ENCODE data around the gene ADCY7. TPM values are rescaled to one million over a fixed set of nuclear protein-coding genes. Genes with fewer than 3 reads are reported as not detected.

Gene ADCY7
- total and polyA plus RNA-seq, 4 donors = 20.9 to 105 (median 38.5) TPM

- DNase-seq = no peak
- Histone ChIP-seq H3K9ac (ENCODE audit: insufficient read depth in 1 of 2, low read length in 2 of 2) (no peak overlapping the region), H3K27me3 (ENCODE audit: control insufficient read depth in 3 of 3, insufficient read depth in 3 of 3, low read length in 2 of 3) (no peaks in the 10 kb centered on the region), H3K4me1 (ENCODE audit: control insufficient read depth in 5 of 5, insufficient read depth in 5 of 5, low read length in 5 of 5) (peaks cover 0 to 18% (median 13%) of the 10 kb centered on the region in 5 donors), H3K27ac (ENCODE audit: low read depth in 1 of 2, low read length in 1 of 2) (no peak overlapping the region), H3K36me3 (ENCODE audit: control insufficient read depth in 4 of 4, insufficient read depth in 4 of 4, low read length in 4 of 4) (no peaks in the 10 kb centered on the region), H3K9me3 (ENCODE audit: control insufficient read depth in 4 of 4, insufficient read depth in 3 of 4, low read length in 3 of 4) (peaks cover 0 to 2% (median 0%) of the 10 kb centered on the region in 4 donors), H3K4me3 (no peak overlapping the region)
- ATAC-seq (ENCODE audit: insufficient read depth, low FRiP score) = no peak
- 95 to 96% methylated on average over 13 of the region's 13 CpGs for WGBS, 2 donors
- no peak for TF ChIP-seq CTCF (IDR thresholded peaks at IDR 0.05; ENCODE audit: control extremely low read depth, extremely low read depth)
Observed at GRCh38 chr16:50269061-50269705, 2.8 kb downstream of the ADCY7 start.

- Histone ChIP-seq H3K27ac (ENCODE audit: low read depth in 1 of 2, low read length in 1 of 2) (no peak overlapping the region), H3K9ac (ENCODE audit: insufficient read depth in 1 of 2, low read length in 2 of 2) (no peak overlapping the region), H3K4me3 (no peak overlapping the region), H3K4me1 (ENCODE audit: control insufficient read depth in 5 of 5, insufficient read depth in 5 of 5, low read length in 5 of 5) (peaks cover 0 to 18% (median 14%) of the 10 kb centered on the region in 5 donors), H3K36me3 (ENCODE audit: control insufficient read depth in 4 of 4, insufficient read depth in 4 of 4, low read length in 4 of 4) (no peaks in the 10 kb centered on the region), H3K27me3 (ENCODE audit: control insufficient read depth in 3 of 3, insufficient read depth in 3 of 3, low read length in 2 of 3) (no peaks in the 10 kb centered on the region), H3K9me3 (ENCODE audit: control insufficient read depth in 4 of 4, insufficient read depth in 3 of 4, low read length in 3 of 4) (peaks cover 0 to 2% (median 0%) of the 10 kb centered on the region in 4 donors)
- TF ChIP-seq CTCF (IDR thresholded peaks at IDR 0.05; ENCODE audit: control extremely low read depth, extremely low read depth) = no peak
- ATAC-seq (ENCODE audit: insufficient read depth, low FRiP score) = no peak
- 77 to 95% methylated on average over 12 of the region's 12 CpGs for WGBS, 2 donors
- DNase-seq = no peak
Observed at GRCh38 chr16:50269769-50270509, 3.6 kb downstream of the ADCY7 start.

GRCh38 chr16:50270510-50271147 is 4.3 kb downstream of the ADCY7 start:
- ATAC-seq (ENCODE audit: insufficient read depth, low FRiP score) = no peak
- no peaks in the 10 kb centered on the region for H3K27me3 ChIP-seq (ENCODE audit: control insufficient read depth in 3 of 3, insufficient read depth in 3 of 3, low read length in 2 of 3)
- H3K4me1 ChIP-seq (ENCODE audit: control insufficient read depth in 5 of 5, insufficient read depth in 5 of 5, low read length in 5 of 5) = peaks cover 0 to 18% (median 12%) of the 10 kb centered on the region in 5 donors
- no peak overlapping the region for H3K4me3 ChIP-seq
- peaks cover 0 to 2% (median 0%) of the 10 kb centered on the region in 4 donors for H3K9me3 ChIP-seq (ENCODE audit: control insufficient read depth in 4 of 4, insufficient read depth in 3 of 4, low read length in 3 of 4)
- H3K36me3 ChIP-seq (ENCODE audit: control insufficient read depth in 4 of 4, insufficient read depth in 4 of 4, low read length in 4 of 4) = no peaks in the 10 kb centered on the region
- H3K27ac ChIP-seq (ENCODE audit: low read depth in 1 of 2, low read length in 1 of 2) = no peak overlapping the region
- no peak overlapping the region for H3K9ac ChIP-seq (ENCODE audit: insufficient read depth in 1 of 2, low read length in 2 of 2)
- no peak for TF ChIP-seq CTCF (IDR thresholded peaks at IDR 0.05; ENCODE audit: control extremely low read depth, extremely low read depth)
- 68 to 82% methylated on average over 13 of the region's 13 CpGs for WGBS, 2 donors
- no peak for DNase-seq

All from lung (tissue), 12 donors.